ENCODE measurements around the gene CTU2. TPM values are rescaled to one million over a fixed set of nuclear protein-coding genes. Genes with fewer than 3 reads are reported as not detected.
A peak's percentile ranks its signal among the peaks of the same experiment; 100 is the strongest.

Gene CTU2
- total and polyA plus RNA-seq, 2 donors from 2014 or later = 11.1 to 18.8 TPM

DNA sequence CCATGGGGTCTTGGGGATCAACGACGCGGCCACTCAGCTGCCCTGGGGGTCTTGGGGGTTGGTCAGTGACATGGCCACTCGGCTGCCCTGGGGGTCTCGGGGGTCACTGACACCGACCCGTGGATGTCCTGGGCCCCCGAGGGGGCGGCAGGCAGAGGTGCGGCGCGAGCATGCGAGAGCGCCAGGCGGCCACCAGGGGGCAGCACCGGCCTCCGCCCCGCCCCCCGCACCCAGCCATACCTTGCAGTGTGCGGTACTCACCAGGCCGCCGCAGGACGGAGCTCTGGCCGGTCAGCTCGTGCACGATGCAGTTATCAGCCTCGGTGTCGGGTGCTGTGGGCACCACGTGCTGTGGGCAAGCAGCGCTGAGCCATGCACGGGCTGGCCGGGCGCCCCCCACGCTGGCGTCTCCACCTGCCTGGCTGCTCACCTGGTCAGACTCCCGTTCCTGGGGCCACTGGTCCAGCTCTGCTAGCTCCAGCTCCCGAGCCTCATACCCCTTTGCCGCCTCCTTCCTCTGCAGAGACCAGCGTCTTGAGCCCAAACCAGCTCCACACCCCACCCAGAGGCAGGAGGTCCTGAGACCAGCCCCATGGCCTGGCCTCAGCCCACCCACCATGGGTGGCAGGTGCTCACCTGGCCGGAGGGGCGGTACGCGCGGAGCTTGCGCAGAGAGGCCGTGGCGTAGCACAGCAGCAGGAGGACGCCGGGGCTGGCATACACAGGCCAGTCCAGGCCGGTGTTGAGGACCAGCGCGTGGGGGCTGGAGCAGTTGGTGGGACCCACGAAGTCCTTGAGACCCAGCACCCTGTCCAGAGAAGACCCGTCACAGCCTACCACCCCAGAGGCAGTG lies 31.2 kb downstream of the CTU2 start:
- H3K27ac ChIP-seq (ENCODE audit: low read depth in 2 of 2, low read length in 2 of 2) = no peak overlapping the region
- H3K36me3 ChIP-seq (ENCODE audit: control insufficient read depth in 2 of 3, insufficient read depth in 3 of 3, low read length in 3 of 3) = peaks cover 0 to 12% (median 12%) of the 10 kb centered on the region in 3 donors
- FAIRE-seq = no peak
- intact Hi-C loops (cut with DNase I) = loop anchor here (5.0 kb wide), 1 partner anchor 45 kb away; no protein-coding TSS in a partner anchor
- peaks cover 0 to 7% (median 0%) of the 10 kb centered on the region in 3 donors for H3K4me1 ChIP-seq (ENCODE audit: control insufficient read depth in 2 of 3, insufficient read depth in 2 of 3, low read depth in 1 of 3, low read length in 3 of 3)
- no peak overlapping the region for H3K9ac ChIP-seq (ENCODE audit: low read length in 3 of 3)
- H3K9me3 ChIP-seq (ENCODE audit: control insufficient read depth in 2 of 3, insufficient read depth in 1 of 3, low read length in 3 of 3) = no peaks in the 10 kb centered on the region
- DNase-seq = peak; percentile 85 to 92 (median 89)
- TF ChIP-seq, protein P1, sequence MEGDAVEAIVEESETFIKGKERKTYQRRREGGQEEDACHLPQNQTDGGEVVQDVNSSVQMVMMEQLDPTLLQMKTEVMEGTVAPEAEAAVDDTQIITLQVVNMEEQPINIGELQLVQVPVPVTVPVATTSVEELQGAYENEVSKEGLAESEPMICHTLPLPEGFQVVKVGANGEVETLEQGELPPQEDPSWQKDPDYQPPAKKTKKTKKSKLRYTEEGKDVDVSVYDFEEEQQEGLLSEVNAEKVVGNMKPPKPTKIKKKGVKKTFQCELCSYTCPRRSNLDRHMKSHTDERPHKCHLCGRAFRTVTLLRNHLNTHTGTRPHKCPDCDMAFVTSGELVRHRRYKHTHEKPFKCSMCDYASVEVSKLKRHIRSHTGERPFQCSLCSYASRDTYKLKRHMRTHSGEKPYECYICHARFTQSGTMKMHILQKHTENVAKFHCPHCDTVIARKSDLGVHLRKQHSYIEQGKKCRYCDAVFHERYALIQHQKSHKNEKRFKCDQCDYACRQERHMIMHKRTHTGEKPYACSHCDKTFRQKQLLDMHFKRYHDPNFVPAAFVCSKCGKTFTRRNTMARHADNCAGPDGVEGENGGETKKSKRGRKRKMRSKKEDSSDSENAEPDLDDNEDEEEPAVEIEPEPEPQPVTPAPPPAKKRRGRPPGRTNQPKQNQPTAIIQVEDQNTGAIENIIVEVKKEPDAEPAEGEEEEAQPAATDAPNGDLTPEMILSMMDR (IDR thresholded peaks at IDR 0.05; ENCODE audit: borderline replicate concordance, extremely low read depth, insufficient read depth) = peak; percentile 97
- no peak overlapping the region for H3K4me3 ChIP-seq (ENCODE audit: low read length in 3 of 3)
- no peaks in the 10 kb centered on the region for H3K27me3 ChIP-seq (ENCODE audit: control insufficient read depth, insufficient read depth, low read length)

DNA sequence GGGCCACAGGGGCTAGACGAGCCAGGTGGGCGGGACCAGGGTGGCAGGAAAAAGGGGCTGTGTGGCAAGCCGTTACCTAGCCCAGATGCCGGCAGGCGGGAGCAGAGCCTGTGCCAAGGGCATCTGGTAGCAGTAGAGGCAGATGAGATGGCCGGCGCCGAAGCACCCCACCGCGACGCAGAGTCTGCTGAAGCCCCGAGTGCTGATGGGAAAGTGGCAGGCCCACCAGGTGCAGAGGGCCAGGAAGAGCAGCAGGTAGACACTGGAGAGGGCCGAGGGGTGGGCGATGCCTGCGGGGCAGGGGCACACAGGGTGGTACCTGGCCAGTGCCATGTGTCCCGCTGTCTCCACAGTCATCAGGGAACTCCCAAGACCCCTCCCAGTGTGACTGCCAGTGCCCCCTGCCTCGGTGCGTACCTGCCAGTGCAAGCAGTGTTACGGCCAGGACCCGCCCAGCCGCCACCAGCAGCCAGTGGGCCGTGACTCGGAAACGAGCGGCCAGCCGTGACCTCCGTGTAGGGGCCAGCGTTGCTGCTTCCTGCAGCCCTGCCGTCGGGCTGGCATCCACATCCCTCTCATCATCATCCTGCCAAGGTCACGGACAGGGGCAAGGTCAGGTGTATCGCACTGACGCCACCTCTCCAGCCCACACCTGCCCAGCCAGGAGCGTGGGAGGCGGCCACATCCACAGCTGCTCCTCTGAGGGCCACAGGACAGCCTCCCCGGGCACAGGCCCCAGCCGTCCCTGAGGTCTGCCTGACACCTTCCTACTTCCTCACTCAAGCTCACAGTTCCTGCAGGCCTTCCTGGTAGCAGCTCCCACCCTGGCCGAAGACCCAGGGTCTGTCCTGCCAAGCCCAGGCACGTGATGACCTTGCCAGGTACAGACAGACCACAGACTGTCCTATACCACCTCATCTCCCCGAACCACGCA lies 32.1 kb downstream of the CTU2 start:
- Histone ChIP-seq H3K4me3 (ENCODE audit: low read length in 3 of 3) (no peak overlapping the region), H3K27me3 (ENCODE audit: control insufficient read depth, insufficient read depth, low read length) (no peaks in the 10 kb centered on the region), H3K4me1 (ENCODE audit: control insufficient read depth in 2 of 3, insufficient read depth in 2 of 3, low read depth in 1 of 3, low read length in 3 of 3) (peaks cover 0 to 7% (median 0%) of the 10 kb centered on the region in 3 donors), H3K27ac (ENCODE audit: low read depth in 2 of 2, low read length in 2 of 2) (no peak overlapping the region), H3K36me3 (ENCODE audit: control insufficient read depth in 2 of 3, insufficient read depth in 3 of 3, low read length in 3 of 3) (peaks cover 0 to 12% (median 12%) of the 10 kb centered on the region in 3 donors), H3K9me3 (ENCODE audit: control insufficient read depth in 2 of 3, insufficient read depth in 1 of 3, low read length in 3 of 3) (no peaks in the 10 kb centered on the region), H3K9ac (ENCODE audit: low read length in 3 of 3) (no peak overlapping the region)
- DNase-seq (peak in 4 of 5 donors; percentile 75 to 87 (median 81)), FAIRE-seq (no peak)
- TF ChIP-seq, protein P1 (IDR thresholded peaks at IDR 0.05; ENCODE audit: borderline replicate concordance, extremely low read depth, insufficient read depth) = no peak
- intact Hi-C loops (cut with DNase I) = loop anchor here (5.0 kb wide), 1 partner anchor 44 kb away; no protein-coding TSS in a partner anchor

DNA sequence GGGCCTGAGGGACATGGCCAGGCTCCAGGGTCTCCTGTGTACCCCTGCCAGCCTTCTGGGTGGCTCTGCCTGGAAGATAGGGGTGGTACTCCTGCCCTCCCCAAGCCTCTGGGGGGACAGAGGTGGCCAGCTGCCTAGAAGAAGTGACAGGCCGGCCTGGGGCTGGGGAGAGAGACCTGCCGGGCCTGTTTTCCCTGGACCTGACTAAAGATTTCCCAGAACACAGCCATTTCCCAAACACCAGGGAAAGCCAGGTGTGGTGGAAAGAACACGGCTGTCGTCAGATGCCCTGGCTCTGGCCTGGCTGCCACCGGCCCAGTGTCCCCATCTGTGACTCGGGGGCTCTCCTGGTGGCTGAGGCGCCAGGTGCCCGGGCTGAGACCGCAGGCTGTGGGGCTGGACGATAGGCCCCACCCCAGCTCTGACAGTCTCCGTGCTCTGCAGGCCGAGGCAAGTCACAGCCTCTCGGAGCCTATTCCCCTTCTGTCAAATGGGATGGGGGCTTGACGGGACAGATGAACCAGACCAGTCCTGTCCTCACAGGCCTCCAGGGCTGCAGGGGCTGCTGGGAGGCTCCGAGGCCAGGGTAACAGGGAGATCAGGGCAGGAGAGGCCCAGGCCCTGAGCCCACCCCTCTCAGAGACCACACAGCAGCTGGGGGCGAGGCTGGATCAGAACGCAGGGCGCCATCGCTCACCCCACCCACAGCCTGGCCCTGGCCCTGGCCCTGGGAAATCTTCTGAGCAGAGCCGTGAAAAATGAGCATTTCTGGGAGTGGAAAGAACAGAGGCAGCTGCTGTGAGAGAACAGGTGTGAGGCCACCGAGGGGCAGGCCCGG lies 33.1 kb downstream of the CTU2 start:
- TF ChIP-seq, protein P1 (IDR thresholded peaks at IDR 0.05; ENCODE audit: borderline replicate concordance, extremely low read depth, insufficient read depth) = no peak
- H3K36me3 ChIP-seq (ENCODE audit: control insufficient read depth in 2 of 3, insufficient read depth in 3 of 3, low read length in 3 of 3) = peaks cover 0 to 12% (median 8%) of the 10 kb centered on the region in 3 donors
- DNase-seq (no peak), FAIRE-seq (no peak)
- H3K4me1 ChIP-seq (ENCODE audit: control insufficient read depth in 2 of 3, insufficient read depth in 2 of 3, low read depth in 1 of 3, low read length in 3 of 3) = peaks cover 0 to 15% (median 6%) of the 10 kb centered on the region in 3 donors
- no peak overlapping the region for H3K9ac ChIP-seq (ENCODE audit: low read length in 3 of 3)
- H3K27me3 ChIP-seq (ENCODE audit: control insufficient read depth, insufficient read depth, low read length) = no peaks in the 10 kb centered on the region
- intact Hi-C loops (cut with DNase I) = loop anchor here (5.0 kb wide), 1 partner anchor 43 kb away; no protein-coding TSS in a partner anchor
- H3K4me3 ChIP-seq (ENCODE audit: low read length in 3 of 3) = no peak overlapping the region
- H3K27ac ChIP-seq (ENCODE audit: low read depth in 2 of 2, low read length in 2 of 2) = no peak overlapping the region
- H3K9me3 ChIP-seq (ENCODE audit: control insufficient read depth in 2 of 3, insufficient read depth in 1 of 3, low read length in 3 of 3) = no peaks in the 10 kb centered on the region

Measured in kidney (tissue), 14 donors.